GM21619 (cell line): ENCODE measurements around the gene MYH16.
"Not testable (repeated sequence)": the region's sequence is repeated elsewhere in the genome, so short reads cannot be mapped to it uniquely, and the experiment has no call there.

Source experiments
- ATAC-seq: cut with Tn5 transposase; IDR thresholded peaks from one replicate; pipeline ENCODE4 v1.9.1; 2021; ENCODE audit not compliant: unreplicated experiment

MYH16 gene

DNA sequence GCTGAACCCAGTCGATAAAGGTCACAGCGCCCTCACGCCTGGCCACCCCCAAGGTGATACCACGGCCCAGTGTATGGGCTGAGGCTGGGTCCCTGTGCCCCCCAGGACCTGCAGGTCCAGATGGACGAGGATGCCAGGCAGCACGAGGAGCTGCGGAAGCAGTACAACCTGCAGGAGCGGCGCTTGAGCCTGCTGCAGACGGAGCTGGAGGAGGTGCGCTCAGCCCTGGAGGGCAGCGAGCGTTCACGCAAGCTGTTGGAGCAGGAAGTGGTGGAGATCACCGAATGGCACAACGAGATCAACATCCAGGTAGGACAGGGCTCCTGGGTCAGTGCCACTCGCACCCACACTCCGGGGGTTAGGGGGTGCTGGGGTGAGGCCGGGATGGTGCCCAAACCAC lies 28.9 kb downstream of the MYH16 start:
- no peak for ATAC-seq

DNA sequence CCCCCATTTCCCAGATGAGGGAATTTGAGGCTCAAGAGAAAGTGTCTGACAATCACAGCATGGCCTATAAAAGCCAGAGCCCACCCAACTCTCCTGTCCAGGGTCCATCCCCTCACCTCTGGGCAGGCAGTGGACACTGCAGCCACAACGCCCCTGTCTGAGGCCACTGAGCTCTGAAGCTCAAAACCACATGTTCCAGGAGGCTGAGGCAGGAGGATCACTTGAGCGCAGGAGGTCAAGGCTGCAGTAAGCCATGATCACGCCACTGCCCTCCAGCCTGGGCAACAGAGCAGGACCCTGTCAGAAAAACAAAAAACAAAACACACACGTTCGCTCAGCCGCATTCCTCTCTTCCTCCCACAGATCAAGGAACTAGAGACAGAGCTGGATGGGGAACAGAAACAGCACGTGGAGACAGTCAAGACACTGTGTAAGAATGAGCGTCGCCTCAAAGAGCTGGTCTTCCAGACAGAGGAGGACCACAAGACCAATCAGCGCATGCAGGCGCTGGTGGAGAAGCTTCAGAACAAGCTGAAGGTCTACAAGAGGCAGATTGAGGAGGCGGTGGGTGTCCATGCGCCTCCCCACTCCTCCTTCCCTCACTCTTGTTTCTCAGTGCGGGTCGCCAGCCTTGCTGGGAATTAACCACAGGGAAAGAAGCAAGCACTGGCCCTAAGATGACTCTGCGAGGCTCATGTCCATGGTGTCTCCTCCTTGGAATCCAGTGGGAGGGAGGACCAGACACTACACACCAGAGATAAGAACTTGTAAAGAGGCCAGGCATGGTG lies 33.0 kb downstream of the MYH16 start:
- no peak for ATAC-seq

DNA sequence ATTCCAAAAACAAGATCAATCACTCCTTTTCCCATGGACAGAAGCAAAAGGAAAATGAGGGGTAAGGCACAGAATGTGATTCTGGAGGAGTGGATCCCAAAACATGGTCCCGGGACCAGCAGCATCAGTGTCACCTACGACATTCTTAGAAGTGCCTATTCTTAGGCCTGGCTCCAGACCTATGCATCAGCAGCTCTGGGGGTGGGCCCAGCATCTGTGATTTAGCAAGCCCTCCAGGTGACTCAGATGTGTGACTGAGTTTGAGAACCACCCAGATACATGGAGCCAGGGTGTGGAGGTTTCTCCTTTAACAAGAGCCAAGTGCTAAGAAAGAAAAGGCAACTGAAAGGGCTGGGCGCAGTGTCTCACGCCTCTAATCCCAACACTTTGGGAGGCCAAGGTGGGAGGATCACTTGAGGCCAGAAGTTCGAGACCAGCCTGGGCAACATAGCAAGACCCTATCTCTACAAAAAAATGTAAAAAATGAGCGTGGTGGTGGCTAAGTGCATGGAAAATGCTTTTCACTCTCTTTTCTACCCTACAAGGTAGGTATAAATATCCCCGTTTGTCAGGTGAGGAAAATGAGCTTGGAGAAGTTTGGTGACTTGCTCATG lies 35.9 kb downstream of the MYH16 start:
- ATAC-seq: no peak

DNA sequence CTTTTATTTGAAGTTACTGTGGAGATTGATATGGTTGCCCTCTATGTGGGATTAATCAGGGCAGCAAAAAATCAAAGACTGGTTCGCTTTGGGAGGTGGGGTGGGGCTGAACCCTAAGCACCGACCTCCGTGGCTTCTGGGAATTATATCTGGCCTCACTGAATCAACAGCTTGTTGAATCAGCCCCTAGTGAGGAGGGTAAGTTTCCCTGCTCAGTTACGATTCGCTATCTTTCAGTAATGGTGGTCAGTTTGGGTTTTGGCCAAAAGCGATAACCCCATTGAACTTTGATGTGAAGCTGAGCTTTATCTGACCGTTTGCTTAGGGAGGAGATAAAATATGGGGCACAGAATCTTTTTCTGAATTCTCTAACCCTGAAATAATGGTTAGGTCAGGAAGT lies 36.5 kb downstream of the MYH16 start:
- ATAC-seq: no peak

DNA sequence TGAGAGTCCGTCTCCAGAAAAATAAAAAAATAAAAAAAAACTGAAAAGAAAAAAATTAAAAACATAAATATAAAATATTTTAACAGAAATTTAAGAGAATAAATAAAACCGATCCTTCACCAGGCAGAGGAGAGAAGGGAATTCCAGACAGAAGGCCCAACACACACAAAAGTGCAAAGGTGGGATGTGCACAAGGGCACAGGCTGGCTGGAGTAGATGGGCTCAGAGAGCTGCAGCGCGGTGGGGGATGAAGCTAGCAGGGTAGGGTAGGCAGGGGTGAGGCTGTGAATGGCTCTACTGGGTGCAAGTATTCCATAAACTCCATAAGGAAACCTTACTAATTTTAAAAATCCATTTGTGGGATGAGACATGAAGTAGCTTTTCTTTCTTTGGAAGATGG lies 37.4 kb downstream of the MYH16 start:
- no peak for ATAC-seq

DNA sequence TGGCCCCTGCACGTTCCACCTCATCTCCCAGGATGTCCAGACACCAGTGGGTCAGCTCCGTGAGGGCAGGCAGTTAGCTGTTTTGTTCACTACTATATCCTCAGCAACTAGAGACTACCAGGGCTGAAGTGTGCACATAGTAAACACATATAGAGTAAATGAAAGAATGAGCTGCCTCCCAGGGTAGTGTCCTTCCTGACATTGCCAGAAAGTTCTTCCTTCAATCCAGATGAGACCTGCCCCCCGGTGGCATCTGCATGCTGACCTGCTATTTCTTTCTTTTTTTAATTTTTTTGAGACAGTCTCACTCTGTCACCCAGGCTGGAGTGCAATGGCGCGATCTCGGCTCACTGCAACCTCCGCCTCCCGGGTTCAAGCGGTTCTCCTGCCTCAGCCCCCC lies 39.1 kb downstream of the MYH16 start:
- no peak for ATAC-seq

DNA sequence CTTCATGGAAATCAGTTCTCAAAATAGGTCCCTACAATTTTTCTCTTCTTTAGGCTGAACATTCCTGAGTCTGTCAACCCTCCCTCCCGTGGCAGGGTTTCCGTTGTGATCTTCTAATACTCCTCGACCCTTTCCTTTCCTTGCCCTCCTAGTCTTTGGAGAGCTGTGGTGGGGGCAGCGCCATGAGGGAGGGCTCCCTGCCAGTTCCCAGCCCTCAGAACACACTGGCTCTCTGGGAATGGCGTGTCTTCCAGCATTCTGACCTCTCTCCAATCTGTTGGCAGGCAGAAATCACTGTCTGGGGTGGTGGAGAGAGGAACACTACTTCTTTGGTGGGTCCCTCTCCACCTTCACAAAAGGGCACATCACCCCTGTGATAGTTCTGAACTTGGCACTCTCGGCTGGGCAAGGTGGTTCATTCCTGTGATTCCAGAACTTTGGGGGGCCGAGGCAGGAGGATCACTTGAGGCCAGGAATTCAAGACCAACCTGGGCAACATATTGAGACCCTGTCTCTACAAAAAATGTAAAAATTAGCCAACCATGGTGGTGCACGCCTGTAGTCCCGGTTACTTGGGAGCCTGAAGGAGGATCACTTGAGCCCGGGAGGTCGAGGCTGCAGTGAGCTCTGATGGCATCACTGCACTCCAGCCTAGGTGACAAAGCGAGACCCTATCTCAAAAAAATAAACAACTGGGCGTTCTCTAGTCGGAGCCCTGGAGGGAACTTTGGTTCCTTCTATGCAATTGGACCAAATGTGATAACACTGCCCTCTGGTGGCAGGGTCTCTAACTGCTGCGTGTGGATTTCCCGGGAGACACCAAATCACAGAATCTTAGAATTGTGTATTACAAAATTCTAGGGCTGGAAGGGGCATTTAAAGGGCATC lies 39.9 kb downstream of the MYH16 start:
- no peak for ATAC-seq

DNA sequence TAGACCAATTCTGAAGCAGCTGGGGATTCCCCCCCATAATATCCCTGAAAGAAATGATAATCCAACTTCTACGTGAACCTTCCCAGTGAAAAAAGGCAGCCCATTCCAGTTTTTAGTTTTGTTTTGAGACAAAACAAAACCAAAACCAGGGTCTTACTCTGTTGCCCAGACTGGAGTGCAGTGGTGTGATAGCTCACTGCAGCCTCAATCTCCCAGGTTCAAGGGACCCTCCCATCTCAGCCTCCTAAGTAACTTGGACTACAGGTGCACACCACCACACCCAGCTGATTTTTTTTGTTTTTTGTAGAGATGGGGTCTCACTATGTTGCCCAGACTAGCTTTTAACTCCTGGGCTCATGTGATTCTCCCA lies 40.5 kb downstream of the MYH16 start:
- no peak for ATAC-seq

DNA sequence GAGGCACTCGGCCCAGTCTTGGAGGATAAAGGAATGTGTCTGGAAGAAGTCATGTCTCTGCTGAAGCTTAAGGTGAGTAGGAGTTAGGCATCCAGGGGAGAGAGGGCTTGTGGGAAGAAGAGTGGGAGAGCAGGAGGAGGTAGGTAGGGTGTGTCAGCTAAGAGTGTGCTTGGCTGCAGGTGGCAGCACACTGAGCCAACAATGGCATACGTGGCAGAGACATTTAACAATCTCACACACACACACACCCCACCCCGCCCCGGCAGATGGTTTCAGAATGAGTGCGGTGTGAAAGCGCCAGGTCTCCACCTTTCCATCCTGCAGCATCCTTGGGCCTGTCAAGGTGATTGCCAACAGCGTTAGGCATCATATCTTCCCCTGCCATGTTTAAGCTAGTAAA lies 41.9 kb downstream of the MYH16 start:
- ATAC-seq: no peak

DNA sequence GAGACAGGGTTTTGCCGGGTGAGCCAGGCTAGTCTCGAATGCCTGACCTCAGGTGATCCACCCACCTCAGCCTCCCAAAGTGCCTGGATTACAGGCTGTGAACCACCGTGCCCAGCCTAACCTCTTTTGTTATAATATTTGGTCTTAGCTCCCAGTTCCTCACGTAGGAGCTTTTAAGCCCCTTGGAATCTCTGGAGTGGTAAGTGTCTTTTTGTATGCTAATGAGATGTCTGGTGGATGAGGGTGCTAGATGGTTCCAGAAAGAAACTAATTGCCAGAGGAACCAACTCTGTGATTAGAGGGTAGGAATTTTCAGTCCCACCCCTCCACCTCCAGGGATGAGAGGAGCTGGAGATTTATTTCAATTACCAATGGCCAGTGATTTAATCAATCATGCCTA lies 47.7 kb downstream of the MYH16 start:
- no peak for ATAC-seq

DNA sequence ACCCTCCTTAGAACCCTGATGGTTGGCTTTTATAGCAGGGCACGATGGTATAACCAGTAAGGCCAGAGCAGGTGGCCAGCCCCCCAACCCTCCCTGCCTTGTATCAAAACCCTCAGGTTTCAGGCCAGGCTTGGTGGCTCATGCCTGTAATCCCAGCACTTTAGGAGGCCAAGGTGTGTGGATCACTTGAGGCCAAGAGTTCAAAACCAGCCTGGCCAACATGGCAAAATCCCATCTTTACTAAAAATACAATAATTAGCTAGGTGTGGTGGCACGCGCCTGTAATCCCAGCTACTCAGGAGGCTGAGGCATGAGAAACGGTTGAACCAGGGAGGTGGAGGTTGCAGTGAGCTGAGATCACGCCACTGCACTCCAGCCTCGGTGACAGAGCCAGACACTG lies 50.0 kb downstream of the MYH16 start:
- ATAC-seq: not testable (repeated sequence)

DNA sequence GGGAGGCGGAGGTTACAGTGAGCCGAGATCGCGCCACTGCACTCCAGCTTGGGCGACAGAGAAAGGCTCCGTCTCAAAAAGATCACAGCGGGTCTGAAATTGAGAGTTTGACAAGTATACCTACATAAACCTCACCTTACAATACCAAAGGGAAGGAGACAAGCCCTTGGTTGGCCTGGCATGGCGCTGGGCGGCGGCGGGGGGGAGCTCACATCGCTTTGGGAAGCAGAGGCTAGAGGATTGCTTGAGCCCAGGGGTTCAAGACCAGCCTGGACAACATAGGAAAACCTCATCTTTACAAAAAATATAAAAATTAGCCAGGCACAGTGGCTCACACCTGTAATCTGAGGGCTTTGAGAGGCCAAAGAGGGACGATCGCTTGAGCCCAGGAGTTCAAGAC lies 51.9 kb downstream of the MYH16 start:
- ATAC-seq: no peak

DNA sequence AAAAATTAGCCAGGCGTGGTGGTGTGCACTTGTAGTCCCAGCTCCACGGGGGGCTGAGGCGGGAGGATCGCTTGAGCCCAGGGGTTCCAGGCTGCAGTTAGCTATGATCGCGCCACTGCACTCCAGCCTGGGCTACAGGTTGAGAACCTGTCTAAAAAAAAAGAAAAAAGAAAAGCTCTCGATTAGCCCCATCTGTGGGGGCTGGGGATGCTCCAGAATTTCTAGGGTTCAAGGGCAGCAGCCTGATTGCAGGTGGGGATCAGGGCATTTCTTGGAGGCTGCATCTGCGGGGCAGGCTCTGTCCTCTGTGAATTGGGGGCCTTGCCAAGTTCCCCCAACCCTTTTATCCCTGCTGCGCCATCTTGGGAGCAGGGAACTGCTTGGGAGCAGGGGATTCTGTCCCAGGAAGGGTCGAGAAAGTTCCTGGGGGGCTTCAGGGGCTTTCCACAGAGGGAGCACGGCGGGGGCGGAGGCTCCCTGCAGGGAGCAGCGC lies 52.4 kb downstream of the MYH16 start:
- ATAC-seq: no peak

DNA sequence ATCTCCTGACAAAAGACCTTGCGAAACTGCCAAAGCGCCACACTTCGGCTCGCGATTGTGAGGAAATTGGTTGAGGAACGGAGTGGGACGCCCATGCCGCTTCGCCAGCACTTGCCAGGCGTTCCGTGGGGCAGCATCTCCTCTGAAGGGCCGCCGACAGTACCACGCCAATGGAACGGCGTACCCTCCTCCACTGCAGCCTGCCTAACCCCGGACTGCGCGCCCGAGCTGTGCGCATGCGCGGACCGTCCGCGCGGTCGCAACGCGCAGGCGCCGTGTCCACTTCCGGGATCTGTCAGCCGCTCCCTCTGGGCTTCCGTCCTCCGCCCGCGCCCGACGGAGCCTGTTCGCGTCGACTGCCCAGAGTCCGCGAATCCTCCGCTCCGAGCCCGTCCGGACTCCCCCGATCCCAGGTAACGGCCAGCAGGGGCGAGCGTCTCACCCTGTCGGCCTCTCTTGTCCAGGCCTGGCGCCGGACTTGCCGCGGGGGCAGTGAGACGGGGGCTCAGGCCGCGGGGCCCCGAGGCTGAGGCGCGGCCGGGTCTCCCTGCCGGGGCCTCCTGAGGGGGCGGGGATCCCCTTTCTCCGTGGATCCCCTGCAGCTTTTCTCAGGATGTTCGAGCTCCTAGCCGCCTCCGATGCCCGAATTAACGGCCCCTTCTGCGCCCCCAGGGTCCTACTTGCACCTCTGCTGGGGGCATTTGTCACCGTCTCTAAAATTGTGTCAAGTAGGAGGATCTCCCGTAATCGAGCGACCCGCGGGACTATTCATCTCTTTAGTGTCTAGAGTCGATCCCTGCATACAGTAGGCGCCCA lies 53.2 kb downstream of the MYH16 start, which contains the start of gene ARPC1A:
Gene ARPC1A, plus strand, starts transcription at position 307 of the 816 bp plus-strand sequence. CDS start 7,456 bp downstream, outside the sequence.
- peak; percentile 83 for ATAC-seq

DNA sequence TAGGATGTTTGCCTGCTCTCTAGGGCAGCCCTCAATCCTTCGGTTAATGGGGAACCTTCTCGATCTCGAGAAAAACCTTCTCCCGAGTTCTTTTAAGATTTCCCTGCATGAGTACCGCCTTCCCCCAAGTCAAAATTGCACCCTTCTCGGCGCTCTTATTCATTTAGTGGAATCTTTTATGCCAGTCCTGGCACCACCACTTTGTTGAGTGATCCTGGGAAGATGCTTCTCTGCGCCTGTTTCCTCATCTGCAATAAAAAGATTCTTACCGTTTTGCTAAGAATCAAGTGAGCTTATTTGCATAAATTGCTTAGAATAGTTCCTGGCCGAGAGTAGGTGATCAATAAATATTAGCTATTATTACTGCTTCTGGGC lies 53.8 kb downstream of the MYH16 start:
- ATAC-seq: no peak

DNA sequence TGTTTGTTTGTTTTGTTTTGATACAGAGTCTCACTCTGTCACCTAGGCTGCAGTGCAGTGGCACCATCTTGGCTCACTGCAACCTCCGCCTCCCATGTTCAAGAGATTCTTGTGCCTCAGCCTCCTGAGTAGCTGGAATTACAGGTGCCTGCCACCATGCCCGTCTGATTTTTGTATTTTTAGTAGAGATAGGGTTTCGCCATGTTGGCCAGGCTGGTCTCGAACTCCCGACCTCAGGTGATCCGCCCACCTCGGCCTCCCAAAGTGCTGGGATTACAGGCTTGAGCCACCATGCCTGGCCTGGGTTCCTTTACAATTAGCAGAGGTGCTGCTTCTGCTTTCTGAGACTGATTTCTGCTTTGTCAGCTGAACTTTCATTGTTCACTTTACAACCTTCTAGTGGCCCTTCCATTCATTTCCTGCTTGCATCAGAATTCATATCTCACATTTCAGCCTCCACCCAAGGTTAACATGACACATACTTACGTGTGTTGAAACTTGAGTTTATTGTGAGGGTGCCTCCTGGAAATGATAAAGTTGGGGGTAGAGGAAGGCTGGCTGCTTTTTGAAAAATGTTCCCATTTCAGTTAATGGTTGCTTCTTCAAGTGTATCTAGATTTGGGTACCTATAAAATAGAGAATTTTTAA lies 57.8 kb downstream of the MYH16 start:
- not testable (repeated sequence) for ATAC-seq

DNA sequence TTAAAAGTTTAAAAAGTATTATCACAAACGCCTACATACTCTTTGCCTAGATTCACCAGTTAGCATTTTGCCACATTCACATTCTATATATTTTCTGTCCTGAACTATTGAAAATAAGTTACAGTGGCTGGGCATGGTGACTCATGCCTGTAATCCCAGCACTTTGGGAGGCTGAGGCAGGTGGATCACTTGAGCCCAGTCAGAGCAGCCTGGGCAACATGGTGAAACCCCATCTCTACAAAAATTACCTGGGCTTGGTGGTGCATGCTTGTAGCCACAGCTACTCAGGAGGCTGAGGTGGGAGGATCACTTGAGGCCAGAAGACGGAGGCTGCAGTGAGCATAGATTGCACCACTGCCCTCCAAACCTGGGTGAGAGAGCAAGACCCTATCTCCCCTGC lies 58.4 kb downstream of the MYH16 start:
- no peak for ATAC-seq

DNA sequence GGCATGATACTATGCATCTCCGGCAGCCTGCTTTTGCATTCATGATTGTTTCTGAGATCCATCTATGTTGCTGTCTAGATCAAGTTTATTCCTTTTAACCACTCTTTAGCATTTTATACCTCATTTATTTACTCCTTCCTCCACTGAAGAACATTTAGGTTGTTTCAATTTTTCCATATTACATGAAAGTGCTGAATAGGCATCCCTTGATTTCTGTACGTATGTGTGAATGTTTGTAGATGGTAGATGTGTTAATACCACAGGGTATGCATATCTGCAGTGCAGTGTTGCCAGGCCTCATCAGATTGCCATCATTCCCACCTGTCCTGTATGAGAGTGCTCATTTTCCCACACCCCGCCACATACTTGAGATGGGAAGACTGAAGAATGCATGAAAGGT lies 67.0 kb downstream of the MYH16 start:
- ATAC-seq: no peak

DNA sequence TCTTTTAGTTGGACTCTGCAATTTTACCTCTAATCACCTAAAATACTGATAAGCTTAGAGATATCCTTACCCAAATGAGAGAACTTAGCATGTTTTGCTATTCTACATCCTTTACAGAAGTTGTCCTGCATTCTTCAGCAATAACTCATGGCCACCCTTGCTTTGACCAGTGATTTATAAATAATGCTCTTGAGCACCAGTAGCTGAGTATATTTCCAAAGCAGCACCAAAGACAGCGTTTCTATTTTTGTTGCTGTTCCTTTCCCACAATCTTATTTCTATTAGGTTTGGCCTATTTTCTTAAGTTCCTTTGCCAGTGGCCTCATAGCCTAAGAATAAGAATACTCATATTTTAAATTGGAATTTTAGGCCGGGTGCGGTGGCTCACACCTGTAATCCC lies 68.0 kb downstream of the MYH16 start:
- ATAC-seq: no peak

DNA sequence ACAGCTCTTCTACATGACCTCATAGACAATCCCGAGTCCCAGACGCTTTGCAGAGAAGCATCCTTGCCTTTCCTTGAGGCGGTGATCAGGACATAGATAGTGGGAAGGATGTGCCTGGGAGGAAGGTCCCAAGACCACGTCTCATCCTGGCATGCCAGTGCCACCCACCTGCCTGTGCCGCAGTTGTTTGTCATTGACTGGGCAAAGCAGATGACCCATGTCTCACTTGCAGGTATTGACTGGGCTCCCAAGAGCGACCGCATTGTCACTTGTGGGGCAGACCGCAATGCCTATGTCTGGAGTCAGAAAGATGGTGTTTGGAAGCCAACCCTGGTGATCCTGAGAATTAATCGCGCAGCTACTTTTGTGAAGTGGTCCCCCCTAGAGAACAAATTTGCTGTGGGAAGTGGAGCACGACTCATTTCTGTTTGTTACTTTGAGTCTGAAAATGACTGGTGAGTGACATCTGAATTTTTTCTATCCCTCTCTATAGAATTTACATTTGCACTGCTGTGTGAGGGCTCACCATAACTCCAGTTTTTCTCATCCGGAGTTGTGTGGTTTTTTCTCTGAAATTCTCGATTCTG lies 71.5 kb downstream of the MYH16 start:
- no peak for ATAC-seq
